Activated CD8-positive, alpha-beta T cell treated with anti-CD3 and anti-CD28 coated beads, Interleukin-2, amount 10 ng/mL, durations not matched to agents 7 days and 5 days (primary cell): Measurements from ENCODE around the gene CHD5. TPM values are rescaled to one million over a fixed set of nuclear protein-coding genes. Genes with fewer than 3 reads are reported as not detected.

Experiments
- ATAC-seq: fragments of 150-1000 bp; cut with Tn5 transposase; one replicate; pipeline ENCODE4 v1.10.0; 2021; ENCODE audit warnings: moderate library complexity
- CTCF ChIA-PET: fragments of 350-600 bp; sonication (Branson Sonifier 250); formaldehyde crosslinking; loops from one replicate; lab custom pipeline; 2021; ENCODE audit warnings: antibody characterized with exemption; lab: Charles Lee
- POLR2A ChIA-PET: fragments of 350-600 bp; sonication (Branson Sonifier 250); formaldehyde crosslinking; loops from one replicate; lab custom pipeline; 2021; ENCODE audit warnings: antibody characterized with exemption; lab: Charles Lee
- DNase-seq: peaks from one replicate; pipeline ENCODE4 v3.0.0-alpha.2; 2020
- H3K27ac Mint-ChIP-seq: one replicate; pipeline ENCODE4 v1.8.0; 2021; ENCODE audit warnings: mild to moderate bottlenecking, mixed read lengths
- H3K27me3 Mint-ChIP-seq: one replicate; pipeline ENCODE4 v1.8.0; 2021; ENCODE audit warnings: low read depth, mixed read lengths
- H3K36me3 Mint-ChIP-seq: one replicate; pipeline ENCODE4 v1.8.0; 2021; ENCODE audit warnings: low read depth, mixed read lengths
- H3K4me1 Mint-ChIP-seq: one replicate; pipeline ENCODE4 v1.8.0; 2021; ENCODE audit warnings: low read depth, mixed read lengths
- H3K4me3 Mint-ChIP-seq: one replicate; pipeline ENCODE4 v1.8.0; 2021; ENCODE audit warnings: mild to moderate bottlenecking, mixed read lengths
- H3K9me3 Mint-ChIP-seq: one replicate; pipeline ENCODE4 v1.8.0; 2022; ENCODE audit warnings: mixed read lengths; ENCODE audit not compliant: insufficient read depth
- total RNA-seq, 2 experiments: library from RNA; stranded (reverse); gene quantifications; one replicate each; pipeline ENCODE4 v1.2.3, GENCODE V29; 2021

CHD5 gene
- total RNA-seq, 2 experiments from 2014 or later, result 0.23 to 0.47 TPM

- ChIA-PET CTCF (no interaction called here), POLR2A (no interaction called here)
- Mint-ChIP-seq H3K36me3 (no peaks in the 10 kb centered on the region), H3K27ac (no peak overlapping the region), H3K4me1 (peaks cover 2% of the 10 kb centered on the region), H3K27me3 (no peaks in the 10 kb centered on the region), H3K4me3 (no peak overlapping the region), H3K9me3 (no peaks in the 10 kb centered on the region)
- DNase-seq (no peak), ATAC-seq (no peak)
Measured at GRCh38 chr1:6124341-6124740, 55.8 kb downstream of the CHD5 start.

- no peak overlapping the region for H3K4me3 Mint-ChIP-seq
- H3K4me1 Mint-ChIP-seq, result peaks cover 2% of the 10 kb centered on the region
- no peak overlapping the region for H3K27ac Mint-ChIP-seq
- no peak for ATAC-seq
- DNase-seq, result no peak
- H3K36me3 Mint-ChIP-seq, result no peaks in the 10 kb centered on the region
- no peaks in the 10 kb centered on the region for H3K27me3 Mint-ChIP-seq
- H3K9me3 Mint-ChIP-seq, result no peaks in the 10 kb centered on the region
- POLR2A ChIA-PET, result no interaction called here
- CTCF ChIA-PET, result no interaction called here
Measured at GRCh38 chr1:6123816-6124215, 56.3 kb downstream of the CHD5 start.

- Mint-ChIP-seq H3K27ac (no peak overlapping the region), H3K9me3 (no peaks in the 10 kb centered on the region), H3K4me1 (peaks cover 2% of the 10 kb centered on the region), H3K36me3 (no peaks in the 10 kb centered on the region), H3K27me3 (no peaks in the 10 kb centered on the region), H3K4me3 (no peak overlapping the region)
- ATAC-seq (no peak), DNase-seq (no peak)
- CTCF ChIA-PET, result no interaction called here
- POLR2A ChIA-PET, result no interaction called here
Measured at GRCh38 chr1:6123083-6123482, 57.0 kb downstream of the CHD5 start.

GRCh38 chr1:6121651-6122370 lies 58.3 kb downstream of the CHD5 start:
- Mint-ChIP-seq H3K27ac (no peak overlapping the region), H3K9me3 (no peaks in the 10 kb centered on the region), H3K4me1 (no peaks in the 10 kb centered on the region), H3K4me3 (no peak overlapping the region), H3K36me3 (no peaks in the 10 kb centered on the region), H3K27me3 (peaks cover 2% of the 10 kb centered on the region)
- DNase-seq, result no peak
- POLR2A ChIA-PET, result no interaction called here
- CTCF ChIA-PET, result no interaction called here
- no peak for ATAC-seq

- H3K36me3 Mint-ChIP-seq, result no peaks in the 10 kb centered on the region
- H3K27ac Mint-ChIP-seq, result no peak overlapping the region
- POLR2A ChIA-PET, result no interaction called here
Measured at GRCh38 chr1:6121021-6121421, 59.1 kb downstream of the CHD5 start.

GRCh38 chr1:6118415-6118814 lies 61.7 kb downstream of the CHD5 start:
- no peak overlapping the region for H3K27ac Mint-ChIP-seq
- H3K27me3 Mint-ChIP-seq, result peaks cover 12% of the 10 kb centered on the region
- ChIA-PET POLR2A (no interaction called here), CTCF (no interaction called here)
- no peak overlapping the region for H3K4me3 Mint-ChIP-seq
- H3K36me3 Mint-ChIP-seq, result no peaks in the 10 kb centered on the region
- ATAC-seq (no peak), DNase-seq (no peak)
- H3K9me3 Mint-ChIP-seq, result no peaks in the 10 kb centered on the region
- no peaks in the 10 kb centered on the region for H3K4me1 Mint-ChIP-seq

More at GRCh38 chr1:6121021-6121421, 59.1 kb downstream of the CHD5 start:
- Mint-ChIP-seq H3K27me3 (peaks cover 9% of the 10 kb centered on the region), H3K9me3 (no peaks in the 10 kb centered on the region), H3K4me3 (no peak overlapping the region), H3K4me1 (no peaks in the 10 kb centered on the region)
- DNase-seq, result no peak
- CTCF ChIA-PET, result no interaction called here
- ATAC-seq, result no peak

GRCh38 chr1:6117624-6118023 lies 62.5 kb downstream of the CHD5 start:
- H3K4me3 Mint-ChIP-seq, result no peak overlapping the region
- POLR2A ChIA-PET, result no interaction called here
- no peak overlapping the region for H3K27ac Mint-ChIP-seq
- H3K9me3 Mint-ChIP-seq, result no peaks in the 10 kb centered on the region
- H3K27me3 Mint-ChIP-seq, result peaks cover 15% of the 10 kb centered on the region
- CTCF ChIA-PET, result no interaction called here
- no peaks in the 10 kb centered on the region for H3K36me3 Mint-ChIP-seq
- no peak for DNase-seq
- H3K4me1 Mint-ChIP-seq, result no peaks in the 10 kb centered on the region
- no peak for ATAC-seq

GRCh38 chr1:6117064-6117463 lies 63.1 kb downstream of the CHD5 start:
- H3K27ac Mint-ChIP-seq, result no peak overlapping the region
- no peaks in the 10 kb centered on the region for H3K36me3 Mint-ChIP-seq
- POLR2A ChIA-PET, result no interaction called here
- peaks cover 16% of the 10 kb centered on the region for H3K27me3 Mint-ChIP-seq
- DNase-seq (no peak), ATAC-seq (no peak)
- H3K9me3 Mint-ChIP-seq, result no peaks in the 10 kb centered on the region
- CTCF ChIA-PET, result interaction anchor here (1.5 kb wide), 1 partner anchor 68 kb away, joined by 4 read pairs; no protein-coding TSS in a partner anchor
- H3K4me1 Mint-ChIP-seq, result no peaks in the 10 kb centered on the region
- no peak overlapping the region for H3K4me3 Mint-ChIP-seq

- CTCF ChIA-PET, result interaction anchor here (1.5 kb wide), 1 partner anchor 69 kb away, joined by 4 read pairs; no protein-coding TSS in a partner anchor
- H3K27me3 Mint-ChIP-seq, result peaks cover 19% of the 10 kb centered on the region
- H3K4me3 Mint-ChIP-seq, result no peak overlapping the region
- no peak overlapping the region for H3K27ac Mint-ChIP-seq
- no peaks in the 10 kb centered on the region for H3K9me3 Mint-ChIP-seq
- ATAC-seq, result no peak
- POLR2A ChIA-PET, result no interaction called here
- no peak for DNase-seq
- H3K36me3 Mint-ChIP-seq, result no peaks in the 10 kb centered on the region
- H3K4me1 Mint-ChIP-seq, result no peaks in the 10 kb centered on the region
Measured at GRCh38 chr1:6116137-6116536, 64.0 kb downstream of the CHD5 start.

- DNase-seq, result no peak
- POLR2A ChIA-PET, result no interaction called here
Measured at GRCh38 chr1:6113745-6114144, 66.4 kb downstream of the CHD5 start.

GRCh38 chr1:6113116-6113515 lies 67.0 kb downstream of the CHD5 start:
- CTCF ChIA-PET, result interaction anchor here (0.8 kb wide), 1 partner anchor 132 kb away, joined by 3 read pairs; no protein-coding TSS in a partner anchor

More at GRCh38 chr1:6113745-6114144, 66.4 kb downstream of the CHD5 start:
- H3K27me3 Mint-ChIP-seq, result peaks cover 19% of the 10 kb centered on the region
- CTCF ChIA-PET, result no interaction called here
- H3K9me3 Mint-ChIP-seq, result no peaks in the 10 kb centered on the region
- H3K4me3 Mint-ChIP-seq, result no peak overlapping the region
- ATAC-seq, result no peak
- H3K4me1 Mint-ChIP-seq, result no peaks in the 10 kb centered on the region
- no peaks in the 10 kb centered on the region for H3K36me3 Mint-ChIP-seq
- H3K27ac Mint-ChIP-seq, result no peak overlapping the region

GRCh38 chr1:6112690-6113005 lies 67.5 kb downstream of the CHD5 start:
- H3K36me3 Mint-ChIP-seq, result no peaks in the 10 kb centered on the region
- no peak overlapping the region for H3K27ac Mint-ChIP-seq
- no peak overlapping the region for H3K4me3 Mint-ChIP-seq
- peaks cover 23% of the 10 kb centered on the region for H3K27me3 Mint-ChIP-seq
- CTCF ChIA-PET, result interaction anchor here (0.8 kb wide), 1 partner anchor 132 kb away, joined by 3 read pairs; no protein-coding TSS in a partner anchor
- no peaks in the 10 kb centered on the region for H3K9me3 Mint-ChIP-seq
- no peak for ATAC-seq
- POLR2A ChIA-PET, result no interaction called here
- DNase-seq, result no peak
- no peaks in the 10 kb centered on the region for H3K4me1 Mint-ChIP-seq

More at GRCh38 chr1:6113116-6113515, 67.0 kb downstream of the CHD5 start:
- H3K27me3 Mint-ChIP-seq, result peaks cover 23% of the 10 kb centered on the region
- H3K4me1 Mint-ChIP-seq, result no peaks in the 10 kb centered on the region
- no peaks in the 10 kb centered on the region for H3K36me3 Mint-ChIP-seq
- H3K27ac Mint-ChIP-seq, result no peak overlapping the region
- ATAC-seq, result no peak
- no peak for DNase-seq
- no peaks in the 10 kb centered on the region for H3K9me3 Mint-ChIP-seq
- POLR2A ChIA-PET, result no interaction called here
- no peak overlapping the region for H3K4me3 Mint-ChIP-seq
